DOHH2 (cell line): ENCODE results near the gene SOBP.

ENCODE experiments used
- CTCF ChIP-seq: fragments of 200-600 bp; sonication (generic); IDR thresholded peaks from one replicate; pipeline ENCODE4 v1.5.1; 2014; ENCODE audit warnings: antibody characterized with exemption, mild to moderate bottlenecking, low read depth, low read length; ENCODE audit not compliant: poor library complexity, severe bottlenecking
- EZH2phosphoT487 ChIP-seq: fragments of 200-600 bp; sonication (generic); IDR thresholded peaks from 2 replicates; pipeline ENCODE4 v1.6.1; 2017; ENCODE audit warnings: borderline replicate concordance, mild to moderate bottlenecking, antibody characterized with exemption, low read length, moderate library complexity, mixed read lengths

- TF ChIP-seq CTCF (no peak), EZH2phosphoT487 (no peak)
Observed at GRCh38 chr6:107641500-107641941, 151.6 kb downstream of the SOBP start.
